A549 (cell line): ENCODE data around the gene TOMM40. TPM values are rescaled to one million over a fixed set of nuclear protein-coding genes. Genes with fewer than 3 reads are reported as not detected.

Source experiments
- ATAC-seq, 2 experiments: fragments of 200-7000 bp in 1 of 2; fragments of >200 bp in 1 of 2; cut with Nextera tagmentation in 1 of 2; cut with Tn5 transposase in 1 of 2; 3 replicates each; pipeline versions ENCODE4 v1.8.0 to v1.9.1; 2018 to 2020; ENCODE audit warnings: mild to moderate bottlenecking in 1 of 2, moderate library complexity in 1 of 2
- CTCF ChIA-PET: fragments of 300-600 bp; sonication (Branson Sonifier 250); formaldehyde crosslinking; extraction: SDS; loops from one replicate; lab custom pipeline; 2021; ENCODE audit warnings: antibody characterized with exemption, inconsistent platforms; lab: Yijun Ruan, JAX
- POLR2A ChIA-PET: fragments of 350-600 bp; formaldehyde crosslinking; extraction: SDS; loops from one replicate; lab custom pipeline; 2021; ENCODE audit warnings: antibody characterized with exemption, inconsistent platforms; lab: Yijun Ruan, JAX
- DNase-seq, 2 experiments: peaks; one replicate each; pipeline versions ENCODE4 v3.0.0 to v3.0.0-alpha.2; 2011 to 2016; ENCODE audit warnings: low read depth in 1 of 2, low spot score in 1 of 2
- FAIRE-seq: peaks from 2 replicates; lab custom pipeline; 2011; peaks lifted over from hg19 to GRCh38; lab: Jason Lieb, UNC
- H3K27ac ChIP-seq, 2 experiments: fragments of >200 bp; sonication (Bioruptor Twin); formaldehyde crosslinking; 3 replicates each; pipeline ENCODE4 v1.5.1; 2016 to 2017
- H3K4me1 ChIP-seq: fragments of >200 bp; sonication (Bioruptor Twin); formaldehyde crosslinking; 3 replicates; pipeline ENCODE4 v1.6.1; 2016
- H3K4me2 ChIP-seq: fragments of >200 bp; sonication (Bioruptor Twin); formaldehyde crosslinking; 3 replicates; pipeline ENCODE4 v1.6.1; 2016
- H3K4me3 ChIP-seq: fragments of >200 bp; sonication (Bioruptor Twin); formaldehyde crosslinking; 3 replicates; pipeline ENCODE4 v1.5.1; 2016
- H3K9me3 ChIP-seq: fragments of >200 bp; sonication (Bioruptor Twin); formaldehyde crosslinking; 3 replicates; pipeline ENCODE4 v1.6.1; 2016
- ATOH8 ChIP-seq: fragments of 250-450 bp; sonication (Bioruptor Pico); IDR thresholded peaks from 2 replicates; pipeline ENCODE4 v1.5.0; 2020; ENCODE audit warnings: low read depth, mild to moderate bottlenecking, moderate library complexity
- BHLHE40 ChIP-seq: IDR thresholded peaks from 2 replicates; pipeline ENCODE4 v1.6.1; 2012; ENCODE audit warnings: low read depth, low read length, inconsistent platforms
- CEBPB ChIP-seq, 2 experiments: fragments of >200 bp in 1 of 2; sonication (Bioruptor Twin) in 1 of 2; formaldehyde crosslinking in 1 of 2; IDR thresholded peaks; 2 replicates each; pipeline ENCODE4 v1.6.1; 2012 to 2016
- CHD2 ChIP-seq: fragments of 150-350 bp; IDR thresholded peaks from 2 replicates; pipeline ENCODE4 v1.6.1; 2014; ENCODE audit warnings: low read length; ENCODE audit not compliant: partially characterized antibody
- CHD4 ChIP-seq: fragments of 200-600 bp; sonication (generic); IDR thresholded peaks from 2 replicates; pipeline ENCODE4 v1.6.1; 2016; ENCODE audit warnings: antibody characterized with exemption, mild to moderate bottlenecking, borderline replicate concordance
- E2F6 ChIP-seq: IDR thresholded peaks from 2 replicates; pipeline ENCODE4 v1.6.1; 2012; ENCODE audit warnings: low read depth, borderline replicate concordance
- EHF ChIP-seq: fragments of 250-450 bp; sonication (Bioruptor Pico); IDR thresholded peaks from 2 replicates; pipeline ENCODE4 v1.5.0; 2020; ENCODE audit warnings: mild to moderate bottlenecking
- EHMT2 ChIP-seq: fragments of 200-600 bp; sonication (generic); IDR thresholded peaks from 2 replicates; pipeline ENCODE4 v1.6.1; 2016; ENCODE audit warnings: antibody characterized with exemption, low read depth, mild to moderate bottlenecking, moderate library complexity
- EP300 ChIP-seq, 2 experiments: fragments of >200 bp; sonication (Bioruptor Twin); formaldehyde crosslinking; IDR thresholded peaks; 2 replicates in 1 of 2; 3 replicates in 1 of 2; pipeline ENCODE4 v1.6.1; 2016 to 2017
- ESRRA ChIP-seq: fragments of 150-350 bp; IDR thresholded peaks from 2 replicates; pipeline ENCODE4 v1.6.1; 2014; ENCODE audit warnings: mild to moderate bottlenecking, low read length, borderline replicate concordance
- FOSB ChIP-seq: fragments of 250-450 bp; sonication (Bioruptor Pico); IDR thresholded peaks from 2 replicates; pipeline ENCODE4 v1.5.0; 2020; ENCODE audit warnings: mild to moderate bottlenecking, moderate library complexity
- GATA3 ChIP-seq: IDR thresholded peaks from 2 replicates; pipeline ENCODE4 v1.6.1; 2012; ENCODE audit warnings: borderline replicate concordance
- HDAC2 ChIP-seq: fragments of 200-600 bp; sonication (generic); IDR thresholded peaks from 2 replicates; pipeline ENCODE4 v1.6.1; 2016
- HES2 ChIP-seq: fragments of >200 bp; sonication (Bioruptor Twin); formaldehyde crosslinking; IDR thresholded peaks from 2 replicates; pipeline ENCODE4 v1.6.1; 2016
- HEYL ChIP-seq: fragments of 250-450 bp; sonication (Bioruptor Pico); IDR thresholded peaks from 2 replicates; pipeline ENCODE4 v1.8.0; 2021; ENCODE audit warnings: mild to moderate bottlenecking, moderate library complexity
- HMGXB4 ChIP-seq: fragments of 250-450 bp; sonication (Bioruptor Pico); IDR thresholded peaks from 2 replicates; pipeline ENCODE4 v1.5.0; 2021; ENCODE audit warnings: mild to moderate bottlenecking, moderate library complexity, borderline replicate concordance
- HOXA7 ChIP-seq: fragments of 250-450 bp; sonication (Bioruptor Pico); IDR thresholded peaks from 2 replicates; pipeline ENCODE4 v1.5.0; 2020; ENCODE audit warnings: mild to moderate bottlenecking, moderate library complexity
- HOXB13 ChIP-seq: fragments of 250-450 bp; sonication (Bioruptor Pico); IDR thresholded peaks from 2 replicates; pipeline ENCODE4 v1.5.0; 2020; ENCODE audit warnings: low read depth, mild to moderate bottlenecking, moderate library complexity
- HOXB5 ChIP-seq: fragments of 250-450 bp; sonication (Bioruptor Pico); IDR thresholded peaks from 2 replicates; pipeline ENCODE4 v1.5.0; 2020; ENCODE audit warnings: mild to moderate bottlenecking, moderate library complexity
- JUN ChIP-seq, 2 experiments: fragments of >200 bp; sonication (Bioruptor Twin); formaldehyde crosslinking; IDR thresholded peaks; 2 replicates in 1 of 2; 3 replicates in 1 of 2; pipeline ENCODE4 v1.6.1; 2016 to 2017
- JUNB ChIP-seq: fragments of >200 bp; sonication (Bioruptor Twin); formaldehyde crosslinking; IDR thresholded peaks from 2 replicates; pipeline ENCODE4 v1.6.1; 2016
- KDM1A ChIP-seq: fragments of 200-600 bp; sonication (generic); IDR thresholded peaks from 2 replicates; pipeline ENCODE4 v1.6.1; 2016; ENCODE audit warnings: low read depth, mild to moderate bottlenecking
- MAFK ChIP-seq: fragments of 450-650 bp; IDR thresholded peaks from 2 replicates; pipeline ENCODE4 v1.6.1; 2014; ENCODE audit not compliant: partially characterized antibody
- NFE2L2 ChIP-seq: fragments of 150-350 bp; conservative IDR thresholded peaks from 2 replicates; pipeline ENCODE4 v1.6.1; 2014; ENCODE audit warnings: low read length
- PHF8 ChIP-seq: fragments of 200-600 bp; sonication (generic); IDR thresholded peaks from 2 replicates; pipeline ENCODE4 v1.6.1; 2016; ENCODE audit warnings: low read depth, mild to moderate bottlenecking, antibody characterized with exemption, moderate library complexity, borderline replicate concordance
- POLR2A ChIP-seq: IDR thresholded peaks from 2 replicates; pipeline ENCODE4 v1.6.1; 2012; ENCODE audit warnings: mild to moderate bottlenecking, low read length
- POLR2AphosphoS2 ChIP-seq: conservative IDR thresholded peaks from 2 replicates; pipeline ENCODE4 v1.6.1; 2012; ENCODE audit warnings: low read length, improper control_type of control experiment, inconsistent platforms
- RARB ChIP-seq: fragments of 250-450 bp; sonication (Bioruptor Pico); IDR thresholded peaks from 2 replicates; pipeline ENCODE4 v1.8.0; 2021; ENCODE audit warnings: mild to moderate bottlenecking, moderate library complexity
- REST ChIP-seq: fragments of 200-600 bp; sonication (generic); IDR thresholded peaks from 2 replicates; pipeline ENCODE4 v1.6.1; 2016; ENCODE audit warnings: antibody characterized with exemption, mild to moderate bottlenecking, moderate library complexity
- RFX5 ChIP-seq: fragments of 450-650 bp; IDR thresholded peaks from 2 replicates; pipeline ENCODE4 v1.7.1; 2014; ENCODE audit warnings: antibody characterized with exemption, mild to moderate bottlenecking, moderate library complexity
- RNF2 ChIP-seq: fragments of 200-600 bp; sonication (generic); IDR thresholded peaks from 2 replicates; pipeline ENCODE4 v1.6.1; 2016; ENCODE audit warnings: low read depth, mild to moderate bottlenecking, antibody characterized with exemption, moderate library complexity, borderline replicate concordance
- SMC3 ChIP-seq: fragments of >200 bp; sonication (Bioruptor Twin); formaldehyde crosslinking; IDR thresholded peaks from 3 replicates; pipeline ENCODE4 v1.6.1; 2018; ENCODE audit warnings: inconsistent platforms
- TP53 ChIP-seq: fragments of 250-450 bp; sonication (Bioruptor Pico); IDR thresholded peaks from 2 replicates; pipeline ENCODE4 v1.5.0; 2021; ENCODE audit warnings: mild to moderate bottlenecking, moderate library complexity
- ZNF302 ChIP-seq: fragments of 250-450 bp; sonication (Bioruptor Pico); IDR thresholded peaks from 2 replicates; pipeline ENCODE4 v1.9.0; 2021; ENCODE audit warnings: inconsistent platforms, mild to moderate bottlenecking, moderate library complexity
- WGBS: methylation state at CpG from one replicate; pipeline ENCODE4 v1.1.6; 2017; ENCODE audit errors: missing lambda C conversion rate; 5-methylcytosine and 5-hydroxymethylcytosine counted together
- polyA minus RNA-seq: library from RNA; depleted of rRNA, polyadenylated mRNA; stranded (reverse); fragments of >200 nt; gene quantifications from 2 replicates; pipeline ENCODE4 v1.2.3, GENCODE V29; 2011; rRNA and poly(A)+ RNA removed
- polyA plus RNA-seq, 4 experiments: library from polyadenylated mRNA; depleted of rRNA in 3 of 4; stranded (reverse); fragments of >200 nt; fragmentation: RNase III in 1 of 4; extraction: RNeasy Plus Mini Kit Qiagen cat#74134 plus additional on column Dnase treatment in 1 of 4; gene quantifications; 2 replicates in 3 of 4; 3 replicates in 1 of 4; pipeline ENCODE4 v1.2.3, GENCODE V29; 2011 to 2017

Gene TOMM40
- polyA plus RNA-seq (2011; rRNA removed) (83.6 and 92.7 TPM in 2 replicates), polyA plus RNA-seq (2017; fragmentation: RNase III; extraction: RNeasy Plus Mini Kit Qiagen cat#74134 plus additional on column Dnase treatment) (172 to 201 TPM (median 180 TPM) in 3 replicates), polyA minus RNA-seq (120 and 129 TPM in 2 replicates)
- 324 and 402 TPM in 2 replicates for polyA plus RNA-seq (2012; cell fraction: cytosol; rRNA removed)
- 294 and 420 TPM in 2 replicates for polyA plus RNA-seq (2012; cell fraction: nucleus; rRNA removed)

- POLR2A ChIA-PET, result interaction anchor here (0.6 to 1.7 kb wide), 13 partner anchors 8 to 1223 kb away, joined by 3 to 8 read pairs (median 5); partner anchors contain the start of genes APOC1, APOE, CLASRP and CLPTM1
- under 1% methylated on average over 63 of the region's 81 CpGs for WGBS
- FAIRE-seq, result no peak
- Histone ChIP-seq H3K4me2 (peak within 1 kb of the TSS; percentile 97), H3K4me1 (peaks cover 23% of the 10 kb centered on the region), H3K9me3 (no peaks in the 10 kb centered on the region), H3K27ac (peak within 1 kb of the TSS; percentile 93 to 96), H3K4me3 (peak within 1 kb of the TSS; percentile 93)
- peak in 1 of 2 experiments; percentile 84; a peak in 3 of 6 replicates for ATAC-seq
- CTCF ChIA-PET, result interaction anchor here (1.2 to 1.9 kb wide), 6 partner anchors 12 to 202 kb away, joined by 3 to 23 read pairs (median 4); no protein-coding TSS in a partner anchor
- peak; percentile 99 to 100 for DNase-seq
- TF ChIP-seq KDM1A (no peak), CEBPB (IDR thresholded peaks at IDR 0.05) (no peak), REST (no peak), RFX5 (no peak), ATOH8 (CRISPR knock-in tag) (no peak), EP300 (IDR thresholded peaks at IDR 0.05) (no peak), HOXB5 (CRISPR knock-in tag) (no peak), JUNB (no peak), HDAC2 (no peak), CHD2 (no peak), SMC3 (no peak), ESRRA (no peak), POLR2AphosphoS2 (0 out of 2 replicates have a peak, but pooled peaks have one; percentile 80), EHF (no peak), FOSB (no peak), GATA3 (0 out of 2 replicates have a peak, but pooled peaks have one; percentile 39), HEYL (no peak), RNF2 (no peak), JUN (IDR thresholded peaks at IDR 0.05) (peak; percentile 45 to 71; a peak in 4 of 5 replicates), CHD4 (no peak), HES2 (no peak), HOXA7 (CRISPR knock-in tag) (no peak), BHLHE40 (no peak), MAFK (no peak), PHF8 (peak; percentile 78; the same call in 1 of the 2 replicates), TP53 (no peak), RARB (CRISPR knock-in tag) (no peak), ZNF302 (CRISPR knock-in tag) (no peak), NFE2L2 (no peak), EHMT2 (no peak), E2F6 (no peak), POLR2A (peak; percentile 65), HOXB13 (CRISPR knock-in tag) (no peak), HMGXB4 (no peak)
Observed at GRCh38 chr19:44891016-44891882, at the start of gene TOMM40. TOMM40 (plus strand) TSS chr19:44891254; CDS start chr19:44891416, 162 bp downstream.
